ENCODE data around the gene EIF3L.

EIF3L gene

GRCh38 chr22:37904572-37905533 is 55.6 kb downstream of the EIF3L start:
- H3K27ac ChIP-seq (ENCODE audit: low read depth, low read length) = no peak overlapping the region
- peaks cover 5% of the 10 kb centered on the region; the same call in 1 of the 2 replicates for H3F3A ChIP-seq (ENCODE audit: control insufficient read depth, insufficient read depth)
- H3K79me2 ChIP-seq (ENCODE audit: control insufficient read depth, low read length) = no peaks in the 10 kb centered on the region
- peak overlapping the region; percentile 74 for H3K4me3 ChIP-seq (ENCODE audit: low read length)
- H3K36me3 ChIP-seq (ENCODE audit: control insufficient read depth, low read length) = no peaks in the 10 kb centered on the region
- no peaks in the 10 kb centered on the region for H3K9me2 ChIP-seq (replicated peaks; ENCODE audit: control insufficient read depth, low read length)
- H3K27me3 ChIP-seq (ENCODE audit: control insufficient read depth, low read length) = no peaks in the 10 kb centered on the region
- no peak for TF ChIP-seq EZH2phosphoT487 (IDR thresholded peaks at IDR 0.05; ENCODE audit: borderline replicate concordance, low read length)
- TF ChIP-seq CTCF (IDR thresholded peaks at IDR 0.05; ENCODE audit: low read depth, low read length, poor library complexity, severe bottlenecking) = no peak
- H3K9me3 ChIP-seq (ENCODE audit: control insufficient read depth, insufficient read depth, low read length) = no peaks in the 10 kb centered on the region
- H4K20me1 ChIP-seq (ENCODE audit: control insufficient read depth, insufficient read depth, low read depth, low read length) = no peaks in the 10 kb centered on the region
- H3K4me1 ChIP-seq (ENCODE audit: control insufficient read depth, low read length) = peaks cover 17% of the 10 kb centered on the region
- H3K4me2 ChIP-seq (ENCODE audit: low read length) = peak overlapping the region; percentile 85

GRCh38 chr22:37905534-37906363 is 56.5 kb downstream of the EIF3L start, which contains the start of gene MICALL1:
TSS of gene MICALL1 (plus strand) at chr22:37906297. CDS start at chr22:37906423, 126 bp downstream.
- no peaks in the 10 kb centered on the region for H4K20me1 ChIP-seq (ENCODE audit: control insufficient read depth, insufficient read depth, low read depth, low read length)
- H3K79me2 ChIP-seq (ENCODE audit: control insufficient read depth, low read length) = no peaks in the 10 kb centered on the region
- peaks cover 17% of the 10 kb centered on the region for H3K4me1 ChIP-seq (ENCODE audit: control insufficient read depth, low read length)
- H3F3A ChIP-seq (ENCODE audit: control insufficient read depth, insufficient read depth) = peaks cover 5% of the 10 kb centered on the region; the same call in 1 of the 2 replicates
- H3K36me3 ChIP-seq (ENCODE audit: control insufficient read depth, low read length) = no peaks in the 10 kb centered on the region
- no peaks in the 10 kb centered on the region for H3K9me3 ChIP-seq (ENCODE audit: control insufficient read depth, insufficient read depth, low read length)
- H3K27ac ChIP-seq (ENCODE audit: low read depth, low read length) = no peak within 1 kb of the TSS
- H3K9me2 ChIP-seq (replicated peaks; ENCODE audit: control insufficient read depth, low read length) = no peaks in the 10 kb centered on the region
- peak within 1 kb of the TSS; percentile 85 for H3K4me2 ChIP-seq (ENCODE audit: low read length)
- no peak for TF ChIP-seq CTCF (IDR thresholded peaks at IDR 0.05; ENCODE audit: low read depth, low read length, poor library complexity, severe bottlenecking)
- TF ChIP-seq EZH2phosphoT487 (IDR thresholded peaks at IDR 0.05; ENCODE audit: borderline replicate concordance, low read length) = no peak
- peak within 1 kb of the TSS; percentile 74 for H3K4me3 ChIP-seq (ENCODE audit: low read length)
- H3K27me3 ChIP-seq (ENCODE audit: control insufficient read depth, low read length) = no peaks in the 10 kb centered on the region

DNA sequence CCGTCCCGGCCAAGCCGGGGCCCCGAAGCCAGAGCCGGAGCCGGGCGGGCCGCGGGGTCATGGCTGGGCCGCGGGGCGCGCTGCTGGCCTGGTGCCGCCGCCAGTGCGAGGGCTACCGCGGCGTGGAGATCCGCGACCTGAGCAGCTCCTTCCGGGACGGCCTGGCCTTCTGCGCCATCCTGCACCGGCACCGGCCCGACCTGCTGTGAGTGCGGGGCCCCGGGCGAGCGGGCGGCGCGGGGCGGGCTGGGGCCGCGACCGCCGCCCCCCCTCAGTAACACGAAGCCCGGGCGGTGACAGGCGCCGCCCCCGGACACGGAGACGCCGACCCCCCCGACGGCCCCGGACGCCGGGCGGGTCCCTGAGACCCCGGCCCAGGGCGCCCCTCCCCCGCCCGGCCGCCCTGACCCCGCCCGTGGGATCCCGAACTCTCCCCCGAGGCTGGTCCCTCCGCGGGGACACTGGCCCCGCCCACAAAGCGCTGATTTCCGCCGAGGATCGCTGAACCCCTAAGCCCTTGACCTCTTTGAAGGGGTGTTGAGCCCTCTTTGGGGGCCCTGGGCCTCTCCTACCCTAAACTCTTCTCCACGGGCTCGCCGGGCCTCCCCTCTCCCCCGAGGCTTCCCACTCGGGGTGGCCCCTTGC is 57.3 kb downstream of the EIF3L start:
- Histone ChIP-seq H4K20me1 (ENCODE audit: control insufficient read depth, insufficient read depth, low read depth, low read length) (no peaks in the 10 kb centered on the region), H3K9me3 (ENCODE audit: control insufficient read depth, insufficient read depth, low read length) (no peaks in the 10 kb centered on the region), H3K4me2 (ENCODE audit: low read length) (peak overlapping the region; percentile 74), H3K27me3 (ENCODE audit: control insufficient read depth, low read length) (no peaks in the 10 kb centered on the region), H3K36me3 (ENCODE audit: control insufficient read depth, low read length) (no peaks in the 10 kb centered on the region), H3K27ac (ENCODE audit: low read depth, low read length) (no peak overlapping the region), H3K9me2 (replicated peaks; ENCODE audit: control insufficient read depth, low read length) (no peaks in the 10 kb centered on the region), H3F3A (ENCODE audit: control insufficient read depth, insufficient read depth) (peaks cover 5% of the 10 kb centered on the region; the same call in 1 of the 2 replicates), H3K4me3 (ENCODE audit: low read length) (peak overlapping the region; percentile 74), H3K79me2 (ENCODE audit: control insufficient read depth, low read length) (no peaks in the 10 kb centered on the region), H3K4me1 (ENCODE audit: control insufficient read depth, low read length) (peaks cover 17% of the 10 kb centered on the region)
- TF ChIP-seq CTCF (IDR thresholded peaks at IDR 0.05; ENCODE audit: low read depth, low read length, poor library complexity, severe bottlenecking) = no peak
- no peak for TF ChIP-seq EZH2phosphoT487 (IDR thresholded peaks at IDR 0.05; ENCODE audit: borderline replicate concordance, low read length)
